ENCODE measurements around the gene NFIC. TPM values are rescaled to one million over a fixed set of nuclear protein-coding genes. Genes with fewer than 3 reads are reported as not detected.

Gene NFIC
- total RNA-seq, 1 donor from 2014 or later, result 32.9 TPM

GRCh38 chr19:3514930-3515329, 148.5 kb downstream of the NFIC start:
- H3K4me3 Mint-ChIP-seq, result no peak overlapping the region
- H3K4me1 Mint-ChIP-seq, result no peaks in the 10 kb centered on the region
- no peaks in the 10 kb centered on the region for H3K36me3 Mint-ChIP-seq
- no peak for DNase-seq (ENCODE audit: low spot score in 2 of 2, unreplicated experiment in 2 of 2)
- no peaks in the 10 kb centered on the region for H3K27me3 Mint-ChIP-seq (ENCODE audit: low read depth)
- no peak for TF ChIP-seq CTCF (IDR thresholded peaks at IDR 0.05; ENCODE audit: unreplicated experiment)
- H3K9me3 Mint-ChIP-seq, result no peaks in the 10 kb centered on the region
- H3K27ac Mint-ChIP-seq, result no peak overlapping the region

- TF ChIP-seq CTCF (IDR thresholded peaks at IDR 0.05; ENCODE audit: unreplicated experiment), result no peak
- Mint-ChIP-seq H3K4me1 (peaks cover 2% of the 10 kb centered on the region), H3K27ac (no peak overlapping the region), H3K4me3 (no peak overlapping the region), H3K27me3 (ENCODE audit: low read depth) (no peaks in the 10 kb centered on the region), H3K9me3 (no peaks in the 10 kb centered on the region), H3K36me3 (peaks cover 2% of the 10 kb centered on the region)
- DNase-seq (ENCODE audit: low spot score in 2 of 2, unreplicated experiment in 2 of 2), result no peak
Measured at GRCh38 chr19:3515891-3516422, 149.6 kb downstream of the NFIC start.

GRCh38 chr19:3516675-3517207, 150.4 kb downstream of the NFIC start:
- Mint-ChIP-seq H3K4me1 (peaks cover 5% of the 10 kb centered on the region), H3K4me3 (no peak overlapping the region), H3K36me3 (peaks cover 4% of the 10 kb centered on the region), H3K27ac (no peak overlapping the region), H3K27me3 (ENCODE audit: low read depth) (no peaks in the 10 kb centered on the region), H3K9me3 (no peaks in the 10 kb centered on the region)
- DNase-seq (ENCODE audit: low spot score in 2 of 2, unreplicated experiment in 2 of 2), result no peak
- no peak for TF ChIP-seq CTCF (IDR thresholded peaks at IDR 0.05; ENCODE audit: unreplicated experiment)

GRCh38 chr19:3517638-3518037, 151.3 kb downstream of the NFIC start:
- H3K4me1 Mint-ChIP-seq, result peaks cover 5% of the 10 kb centered on the region
- TF ChIP-seq CTCF (IDR thresholded peaks at IDR 0.05; ENCODE audit: unreplicated experiment), result no peak

GRCh38 chr19:3518255-3518654, 151.9 kb downstream of the NFIC start:
- Mint-ChIP-seq H3K4me3 (no peak overlapping the region), H3K27me3 (ENCODE audit: low read depth) (no peaks in the 10 kb centered on the region), H3K27ac (no peak overlapping the region), H3K36me3 (peaks cover 4% of the 10 kb centered on the region), H3K9me3 (no peaks in the 10 kb centered on the region), H3K4me1 (peaks cover 5% of the 10 kb centered on the region)
- TF ChIP-seq CTCF (IDR thresholded peaks at IDR 0.05; ENCODE audit: unreplicated experiment), result no peak
- no peak for DNase-seq (ENCODE audit: low spot score in 2 of 2, unreplicated experiment in 2 of 2)

More at GRCh38 chr19:3517638-3518037, 151.3 kb downstream of the NFIC start:
- no peaks in the 10 kb centered on the region for H3K27me3 Mint-ChIP-seq (ENCODE audit: low read depth)
- H3K4me3 Mint-ChIP-seq, result no peak overlapping the region
- no peak overlapping the region for H3K27ac Mint-ChIP-seq
- no peaks in the 10 kb centered on the region for H3K9me3 Mint-ChIP-seq
- DNase-seq (ENCODE audit: low spot score in 2 of 2, unreplicated experiment in 2 of 2), result no peak
- peaks cover 4% of the 10 kb centered on the region for H3K36me3 Mint-ChIP-seq

All from mesothelial cell of epicardium (in vitro differentiated cells).